ENCODE results near the gene ASB1. TPM values are rescaled to one million over a fixed set of nuclear protein-coding genes. Genes with fewer than 3 reads are reported as not detected.

ASB1 gene
- total and polyA plus RNA-seq, 9 donors: 39.1 to 48.4 (median 42.9) TPM

- DNase-seq: no peak
- peaks cover 3% of the 10 kb centered on the region for H3K4me1 ChIP-seq (ENCODE audit: control insufficient read depth, insufficient read depth, low read length)
- H3K27me3 ChIP-seq (ENCODE audit: control insufficient read depth, insufficient read depth, low read length): no peaks in the 10 kb centered on the region
- peaks cover 11% of the 10 kb centered on the region for H3K9me3 ChIP-seq (replicated peaks; ENCODE audit: control insufficient read depth, low read depth, low read length)
- H3K36me3 ChIP-seq (ENCODE audit: control insufficient read depth, insufficient read depth, low read length): peaks cover 45% of the 10 kb centered on the region
- WGBS (ENCODE audit: insufficient coverage): 87% methylated on average over 14 of the region's 14 CpGs
- no peak overlapping the region for H3K27ac ChIP-seq (ENCODE audit: low read length)
- no peak overlapping the region for H3K4me3 ChIP-seq (ENCODE audit: low read length)
Measured at GRCh38 chr2:238433300-238433915, 6.7 kb downstream of the ASB1 start.

DNA sequence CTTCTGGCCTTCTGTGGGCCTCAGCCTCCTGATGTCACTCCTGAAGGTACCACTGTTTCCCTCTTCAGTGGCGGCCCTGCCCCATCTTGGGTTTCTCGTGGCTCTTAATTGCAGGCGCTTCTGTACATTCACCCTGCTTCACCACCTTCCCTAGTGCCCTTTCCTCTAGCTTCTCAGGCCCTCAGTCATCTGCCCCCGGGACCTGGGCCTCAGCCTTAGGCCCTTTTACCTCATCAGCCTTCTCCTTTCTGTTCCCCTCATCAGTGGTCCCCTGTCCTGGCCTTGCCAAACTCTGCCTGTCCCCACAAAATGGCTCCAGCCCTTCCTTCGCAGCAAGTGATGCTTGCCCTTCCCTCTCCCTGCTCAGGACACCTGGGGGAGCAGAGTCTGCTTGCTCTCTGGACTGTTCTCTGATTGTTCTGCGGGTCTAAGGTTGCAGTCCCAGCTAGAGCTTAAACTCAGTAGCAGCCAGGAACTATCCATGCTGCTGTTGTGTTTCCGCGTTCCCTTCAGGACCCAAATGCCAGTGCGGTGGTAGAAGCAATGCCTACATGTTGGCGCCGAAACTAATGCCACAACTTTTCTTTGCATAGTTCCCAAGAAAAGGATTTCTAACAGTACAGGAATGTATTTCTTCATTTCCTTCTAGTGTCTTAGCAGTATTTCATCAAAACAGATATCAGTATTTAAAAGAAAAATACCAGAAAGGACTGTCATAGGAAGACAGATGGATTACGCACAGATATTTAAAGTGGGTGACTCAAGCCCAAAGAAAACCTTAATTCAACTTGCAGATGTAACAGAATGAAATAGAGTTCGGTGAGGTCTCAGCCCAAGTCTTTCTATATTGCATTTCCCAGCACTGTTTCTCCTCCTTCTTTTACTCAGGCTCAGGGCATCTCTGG lies 7.5 kb downstream of the ASB1 start:
- Histone ChIP-seq H3K4me3 (ENCODE audit: low read length) (no peak overlapping the region), H3K27ac (ENCODE audit: low read length) (no peak overlapping the region), H3K27me3 (ENCODE audit: control insufficient read depth, insufficient read depth, low read length) (no peaks in the 10 kb centered on the region), H3K4me1 (ENCODE audit: control insufficient read depth, insufficient read depth, low read length) (peaks cover 2% of the 10 kb centered on the region), H3K9me3 (replicated peaks; ENCODE audit: control insufficient read depth, low read depth, low read length) (peaks cover 11% of the 10 kb centered on the region), H3K36me3 (ENCODE audit: control insufficient read depth, insufficient read depth, low read length) (peaks cover 45% of the 10 kb centered on the region)
- DNase-seq: no peak
- WGBS (ENCODE audit: insufficient coverage): 85% methylated on average over 9 of the region's 13 CpGs

DNA sequence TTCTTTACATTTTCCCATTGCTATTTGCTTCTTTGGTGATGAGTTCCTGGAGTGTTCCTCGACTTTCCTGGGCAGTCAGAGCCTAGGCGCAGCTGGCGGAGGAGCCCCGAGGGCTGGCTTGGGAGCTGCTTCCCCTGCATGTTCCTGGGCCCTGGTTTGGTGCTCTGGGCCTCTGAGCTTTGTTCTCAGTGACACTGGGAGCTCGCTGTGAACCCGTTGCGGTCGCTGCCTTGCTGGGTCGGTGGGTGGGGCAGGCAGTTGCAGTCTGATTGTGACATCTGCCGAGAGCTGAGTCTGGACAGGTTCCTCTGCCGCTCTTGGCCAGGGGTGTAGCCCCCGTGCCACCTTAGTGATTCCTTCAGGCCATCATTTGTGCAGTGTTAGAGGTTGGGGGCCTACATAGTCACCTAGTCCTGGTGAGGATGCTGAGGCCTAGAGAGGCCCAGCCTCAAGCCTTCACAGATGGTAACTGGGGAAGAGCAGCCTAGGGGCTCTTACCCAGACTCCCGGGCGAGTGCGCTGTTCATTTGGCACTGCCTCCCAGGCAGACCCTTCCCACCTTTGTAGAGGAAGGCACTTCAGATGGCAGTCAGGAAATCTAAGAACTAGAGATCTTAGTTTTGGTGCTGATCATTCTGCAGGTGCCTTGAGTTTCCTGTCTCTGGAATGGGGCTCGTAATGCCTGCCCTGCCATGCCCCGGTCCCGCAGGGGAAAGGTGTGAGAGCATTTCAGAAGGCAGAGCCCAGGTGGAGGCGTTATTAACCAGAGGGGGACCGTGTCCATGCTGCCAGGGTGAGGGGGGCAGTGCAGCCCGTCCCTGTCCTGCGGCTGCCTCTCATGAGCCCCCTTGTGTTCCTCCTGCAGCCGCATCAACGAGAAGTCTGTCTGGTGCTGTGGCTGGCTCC lies 8.4 kb downstream of the ASB1 start:
- Histone ChIP-seq H3K36me3 (ENCODE audit: control insufficient read depth, insufficient read depth, low read length) (peaks cover 45% of the 10 kb centered on the region), H3K27ac (ENCODE audit: low read length) (no peak overlapping the region), H3K4me1 (ENCODE audit: control insufficient read depth, insufficient read depth, low read length) (peaks cover 7% of the 10 kb centered on the region), H3K9me3 (replicated peaks; ENCODE audit: control insufficient read depth, low read depth, low read length) (peaks cover 8% of the 10 kb centered on the region), H3K27me3 (ENCODE audit: control insufficient read depth, insufficient read depth, low read length) (no peaks in the 10 kb centered on the region), H3K4me3 (ENCODE audit: low read length) (no peak overlapping the region)
- WGBS (ENCODE audit: insufficient coverage): 88% methylated on average over 20 of the region's 24 CpGs
- DNase-seq: no peak

GRCh38 chr2:238435752-238436096 lies 9.0 kb downstream of the ASB1 start:
- Histone ChIP-seq H3K27me3 (ENCODE audit: control insufficient read depth, insufficient read depth, low read length) (no peaks in the 10 kb centered on the region), H3K36me3 (ENCODE audit: control insufficient read depth, insufficient read depth, low read length) (peaks cover 45% of the 10 kb centered on the region), H3K9me3 (replicated peaks; ENCODE audit: control insufficient read depth, low read depth, low read length) (peaks cover 3% of the 10 kb centered on the region), H3K4me1 (ENCODE audit: control insufficient read depth, insufficient read depth, low read length) (peaks cover 7% of the 10 kb centered on the region), H3K27ac (ENCODE audit: low read length) (no peak overlapping the region), H3K4me3 (ENCODE audit: low read length) (no peak overlapping the region)
- DNase-seq: no peak
- 96% methylated on average over 20 of the region's 20 CpGs for WGBS (ENCODE audit: insufficient coverage)

- H3K36me3 ChIP-seq (ENCODE audit: control insufficient read depth, insufficient read depth, low read length): peaks cover 36% of the 10 kb centered on the region
- peaks cover 9% of the 10 kb centered on the region for H3K4me1 ChIP-seq (ENCODE audit: control insufficient read depth, insufficient read depth, low read length)
- DNase-seq: peak; percentile 67
- WGBS (ENCODE audit: insufficient coverage): 77% methylated on average over 13 of the region's 24 CpGs
- no peaks in the 10 kb centered on the region for H3K27me3 ChIP-seq (ENCODE audit: control insufficient read depth, insufficient read depth, low read length)
- H3K9me3 ChIP-seq (replicated peaks; ENCODE audit: control insufficient read depth, low read depth, low read length): no peaks in the 10 kb centered on the region
- H3K4me3 ChIP-seq (ENCODE audit: low read length): no peak overlapping the region
- H3K27ac ChIP-seq (ENCODE audit: low read length): peak overlapping the region; percentile 59
Measured at GRCh38 chr2:238438856-238439849, 12.4 kb downstream of the ASB1 start.

DNA sequence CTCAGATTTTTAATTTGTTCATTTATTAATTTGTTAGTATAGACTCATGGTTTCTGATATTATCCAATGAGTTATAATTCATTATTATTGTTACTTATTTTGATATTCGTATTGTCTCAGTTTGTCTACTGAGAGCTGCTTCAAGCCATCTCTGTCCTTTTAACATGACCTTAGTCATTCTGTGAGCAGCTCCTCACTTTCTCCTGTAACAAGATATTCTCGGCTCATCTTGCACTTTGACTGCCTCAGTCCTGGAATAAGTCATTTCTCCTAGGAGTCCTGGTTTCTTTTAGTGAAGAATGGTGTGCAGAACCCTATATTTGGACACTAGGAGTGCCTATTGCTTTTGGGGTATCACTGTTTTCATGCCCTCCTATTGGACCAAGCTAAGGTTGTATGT lies 13.2 kb downstream of the ASB1 start:
- no CpG with 5 or more reads among the region's 2 CpGs for WGBS (ENCODE audit: insufficient coverage)
- H3K4me3 ChIP-seq (ENCODE audit: low read length): no peak overlapping the region
- H3K4me1 ChIP-seq (ENCODE audit: control insufficient read depth, insufficient read depth, low read length): peaks cover 9% of the 10 kb centered on the region
- DNase-seq: no peak
- H3K27ac ChIP-seq (ENCODE audit: low read length): peak overlapping the region; percentile 59
- no peaks in the 10 kb centered on the region for H3K27me3 ChIP-seq (ENCODE audit: control insufficient read depth, insufficient read depth, low read length)
- H3K9me3 ChIP-seq (replicated peaks; ENCODE audit: control insufficient read depth, low read depth, low read length): no peaks in the 10 kb centered on the region
- H3K36me3 ChIP-seq (ENCODE audit: control insufficient read depth, insufficient read depth, low read length): peaks cover 35% of the 10 kb centered on the region

DNA sequence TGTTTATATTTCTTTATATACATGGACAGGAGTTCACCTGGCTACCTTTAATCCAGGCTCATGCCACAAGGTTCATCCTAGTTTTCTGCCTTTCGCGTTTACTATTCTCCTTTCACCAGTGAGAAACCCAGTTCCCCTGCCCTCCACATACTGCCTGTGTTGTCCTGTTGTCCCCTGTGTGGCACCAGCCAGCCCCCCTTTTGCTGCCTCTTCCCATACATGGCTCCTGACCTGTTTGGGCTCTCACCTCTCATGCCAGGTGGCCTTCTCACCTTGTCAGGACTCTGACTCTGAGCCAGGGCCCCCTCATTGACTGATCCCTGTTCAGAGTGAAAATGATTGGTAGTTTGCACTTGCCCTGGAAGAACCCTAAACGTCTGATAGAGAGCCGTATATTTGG lies 13.6 kb downstream of the ASB1 start:
- DNase-seq: no peak
- peaks cover 9% of the 10 kb centered on the region for H3K4me1 ChIP-seq (ENCODE audit: control insufficient read depth, insufficient read depth, low read length)
- no peak overlapping the region for H3K27ac ChIP-seq (ENCODE audit: low read length)
- no peaks in the 10 kb centered on the region for H3K9me3 ChIP-seq (replicated peaks; ENCODE audit: control insufficient read depth, low read depth, low read length)
- H3K27me3 ChIP-seq (ENCODE audit: control insufficient read depth, insufficient read depth, low read length): no peaks in the 10 kb centered on the region
- peaks cover 36% of the 10 kb centered on the region for H3K36me3 ChIP-seq (ENCODE audit: control insufficient read depth, insufficient read depth, low read length)
- no peak overlapping the region for H3K4me3 ChIP-seq (ENCODE audit: low read length)
- WGBS (ENCODE audit: insufficient coverage): 81% methylated on average over 4 of the region's 4 CpGs

DNA sequence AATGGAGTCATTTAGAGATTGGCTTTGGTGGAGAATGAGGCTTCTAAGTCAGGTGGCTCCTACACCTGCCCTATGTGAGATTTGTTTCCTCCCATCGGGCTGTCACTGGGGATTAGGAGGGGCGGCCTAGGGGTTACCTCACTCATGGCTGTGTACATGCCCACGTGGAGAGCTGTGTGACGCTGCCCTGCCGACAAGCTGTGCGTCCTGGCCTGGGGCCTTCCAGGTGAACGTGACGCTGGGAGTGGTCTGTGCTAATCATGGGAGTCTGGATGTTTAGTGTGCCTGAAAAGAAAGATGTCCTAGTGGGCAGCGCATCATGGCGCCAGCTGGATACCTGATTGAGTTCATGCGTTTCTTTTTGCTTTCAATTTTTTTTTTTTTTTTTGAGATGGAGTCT lies 14.0 kb downstream of the ASB1 start:
- WGBS (ENCODE audit: insufficient coverage): 98% methylated on average over 11 of the region's 11 CpGs
- Histone ChIP-seq H3K27ac (ENCODE audit: low read length) (no peak overlapping the region), H3K27me3 (ENCODE audit: control insufficient read depth, insufficient read depth, low read length) (no peaks in the 10 kb centered on the region), H3K4me3 (ENCODE audit: low read length) (no peak overlapping the region), H3K4me1 (ENCODE audit: control insufficient read depth, insufficient read depth, low read length) (peaks cover 9% of the 10 kb centered on the region), H3K36me3 (ENCODE audit: control insufficient read depth, insufficient read depth, low read length) (peaks cover 36% of the 10 kb centered on the region), H3K9me3 (replicated peaks; ENCODE audit: control insufficient read depth, low read depth, low read length) (no peaks in the 10 kb centered on the region)
- DNase-seq: no peak

All from muscle of leg (tissue), 11 donors.